ENCODE data around the gene COL5A1.
A peak's percentile ranks its signal among the peaks of the same experiment; 100 is the strongest.

DNA sequence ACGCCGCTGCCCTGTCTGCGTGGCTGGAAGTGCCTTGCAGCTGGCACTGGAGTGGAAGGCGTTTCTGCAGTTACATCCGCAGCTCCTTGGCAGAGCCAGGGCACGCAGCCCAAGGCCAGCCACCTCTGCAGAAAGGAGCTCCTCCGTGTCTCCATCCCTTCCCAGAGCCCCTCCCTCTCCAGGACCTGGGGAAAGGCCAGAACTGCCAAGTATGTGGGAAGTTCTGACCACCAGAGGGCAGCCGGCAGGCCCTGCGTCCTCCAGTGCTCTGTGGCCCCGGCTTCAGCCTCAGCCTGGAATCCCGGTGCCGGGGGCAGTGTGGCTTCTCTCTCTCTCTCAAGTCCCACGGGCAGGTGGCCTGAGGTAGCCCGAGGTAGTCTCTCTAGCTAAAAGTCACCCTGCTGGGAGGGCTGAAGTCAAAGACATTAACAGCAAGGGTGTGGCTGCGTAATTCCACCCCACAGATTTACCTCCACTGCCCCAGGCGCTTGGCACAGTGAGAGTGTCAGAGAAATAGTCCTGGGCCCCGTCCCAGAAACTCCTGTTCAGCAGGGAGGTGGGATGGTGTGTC, 137.3 kb downstream of the COL5A1 start:
- TF ChIP-seq, protein P1, sequence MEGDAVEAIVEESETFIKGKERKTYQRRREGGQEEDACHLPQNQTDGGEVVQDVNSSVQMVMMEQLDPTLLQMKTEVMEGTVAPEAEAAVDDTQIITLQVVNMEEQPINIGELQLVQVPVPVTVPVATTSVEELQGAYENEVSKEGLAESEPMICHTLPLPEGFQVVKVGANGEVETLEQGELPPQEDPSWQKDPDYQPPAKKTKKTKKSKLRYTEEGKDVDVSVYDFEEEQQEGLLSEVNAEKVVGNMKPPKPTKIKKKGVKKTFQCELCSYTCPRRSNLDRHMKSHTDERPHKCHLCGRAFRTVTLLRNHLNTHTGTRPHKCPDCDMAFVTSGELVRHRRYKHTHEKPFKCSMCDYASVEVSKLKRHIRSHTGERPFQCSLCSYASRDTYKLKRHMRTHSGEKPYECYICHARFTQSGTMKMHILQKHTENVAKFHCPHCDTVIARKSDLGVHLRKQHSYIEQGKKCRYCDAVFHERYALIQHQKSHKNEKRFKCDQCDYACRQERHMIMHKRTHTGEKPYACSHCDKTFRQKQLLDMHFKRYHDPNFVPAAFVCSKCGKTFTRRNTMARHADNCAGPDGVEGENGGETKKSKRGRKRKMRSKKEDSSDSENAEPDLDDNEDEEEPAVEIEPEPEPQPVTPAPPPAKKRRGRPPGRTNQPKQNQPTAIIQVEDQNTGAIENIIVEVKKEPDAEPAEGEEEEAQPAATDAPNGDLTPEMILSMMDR (IDR thresholded peaks at IDR 0.05; ENCODE audit: low read depth, low read length) = peak; percentile 33; the same call in 1 of the 2 replicates
- no peak for TF ChIP-seq EZH2phosphoT487 (IDR thresholded peaks at IDR 0.05; ENCODE audit: low read depth)
